A673 (cell line): ENCODE measurements around the gene TMEM121B. TPM values are rescaled to one million over a fixed set of nuclear protein-coding genes. Genes with fewer than 3 reads are reported as not detected.

Experiments
- BruUV-seq: library from RNA; stranded (reverse); fragments of 400-500 nt; replicated peaks from 2 replicates; lab custom pipeline; 2021; lab: Mats Ljungman, UMichigan
- CTCF ChIA-PET: fragments of 300-600 bp; sonication (Branson Sonifier 250); formaldehyde crosslinking; loops from one replicate; lab custom pipeline; 2022; ENCODE audit warnings: antibody characterized with exemption; lab: Charles Lee
- POLR2A ChIA-PET: fragments of 300-600 bp; sonication (Branson Sonifier 250); formaldehyde crosslinking; loops from one replicate; lab custom pipeline; 2022; ENCODE audit warnings: antibody characterized with exemption; ENCODE audit not compliant: low non-redundant PET; lab: Charles Lee
- DNase-seq: peaks from one replicate; pipeline ENCODE4 v3.0.0-alpha.2; 2015; ENCODE audit warnings: low spot score
- H3K27ac ChIP-seq: fragments of 200-600 bp; sonication (generic); 2 replicates; pipeline ENCODE4 v1.5.1; 2016; ENCODE audit warnings: mixed run types, low read depth, mild to moderate bottlenecking, mixed read lengths, antibody characterized with exemption, low read length; ENCODE audit not compliant: poor library complexity, severe bottlenecking
- H3K27me3 ChIP-seq: fragments of 200-600 bp; sonication (generic); replicated peaks from 2 replicates; pipeline ENCODE4 v1.6.1; 2017; ENCODE audit warnings: mixed run types, low read depth, mild to moderate bottlenecking, mixed read lengths, antibody characterized with exemption, low read length; ENCODE audit not compliant: insufficient read depth, poor library complexity
- H3K36me3 ChIP-seq: fragments of 200-600 bp; sonication (generic); 2 replicates; pipeline ENCODE4 v1.6.1; 2016; ENCODE audit warnings: mixed run types, mild to moderate bottlenecking, mixed read lengths, antibody characterized with exemption, low read length; ENCODE audit not compliant: insufficient read depth, poor library complexity, severe bottlenecking
- H3K4me1 ChIP-seq: fragments of 200-600 bp; sonication (generic); 2 replicates; pipeline ENCODE4 v1.6.1; 2017; ENCODE audit warnings: mixed run types, mild to moderate bottlenecking, mixed read lengths, antibody characterized with exemption, low read length; ENCODE audit not compliant: insufficient read depth, poor library complexity, severe bottlenecking
- H3K4me3 ChIP-seq: fragments of 200-600 bp; sonication (generic); 2 replicates; pipeline ENCODE4 v1.5.1; 2016; ENCODE audit warnings: low read depth, mixed run types, mild to moderate bottlenecking, mixed read lengths, low read length; ENCODE audit not compliant: poor library complexity, severe bottlenecking
- H3K9me3 ChIP-seq: fragments of 200-600 bp; sonication (generic); 2 replicates; pipeline ENCODE4 v1.6.1; 2016; ENCODE audit warnings: mixed run types, low read depth, mild to moderate bottlenecking, mixed read lengths, antibody characterized with exemption, low read length; ENCODE audit not compliant: poor library complexity, severe bottlenecking
- CTCF ChIP-seq: fragments of 300-800, 200-600 bp; sonication (generic); conservative IDR thresholded peaks from 2 replicates; pipeline ENCODE4 v1.5.1; 2017; ENCODE audit warnings: low read depth, mild to moderate bottlenecking, antibody characterized with exemption, low read length, moderate library complexity, mixed read lengths
- EZH2 ChIP-seq: fragments of 200-600 bp; sonication (generic); IDR thresholded peaks from 2 replicates; pipeline ENCODE4 v1.6.1; 2017; ENCODE audit warnings: borderline replicate concordance, low read depth, mild to moderate bottlenecking, mixed read lengths, antibody characterized with exemption, low read length; ENCODE audit not compliant: poor library complexity, severe bottlenecking
- intact Hi-C: fragments of 100-400 bp; cut with micrococcal nuclease; formaldehyde crosslinking; loops from one replicate; pipeline ENCODE4 v1.10.0; 2022; ENCODE audit not compliant: unreplicated experiment
- total RNA-seq: library from RNA; stranded (reverse); gene quantifications from 2 replicates; pipeline ENCODE4 v1.2.3, GENCODE V29; 2021

The TMEM121B gene
- total RNA-seq, 1 experiment from 2014 or later, result 2.5 TPM

GRCh38 chr22:17109976-17110375 lies 11.2 kb downstream of the TMEM121B start:
- no TSS peak for BruUV-seq
- no peaks in the 10 kb centered on the region for H3K9me3 ChIP-seq
- no peaks in the 10 kb centered on the region for H3K36me3 ChIP-seq
- H3K27ac ChIP-seq, result no peak overlapping the region
- no peak overlapping the region for H3K4me3 ChIP-seq
- intact Hi-C loops, result loop anchor here (10.0 kb wide), 1 partner anchor 395 kb away; no protein-coding TSS in a partner anchor
- ChIA-PET CTCF (no interaction called here), POLR2A (no interaction called here)
- no peaks in the 10 kb centered on the region for H3K27me3 ChIP-seq
- DNase-seq, result no peak
- no peak for TF ChIP-seq EZH2
- no peak for TF ChIP-seq CTCF
- H3K4me1 ChIP-seq, result no peaks in the 10 kb centered on the region

- no peaks in the 10 kb centered on the region for H3K9me3 ChIP-seq
- CTCF ChIA-PET, result no interaction called here
- TF ChIP-seq EZH2, result no peak
- TF ChIP-seq CTCF, result no peak
- no peaks in the 10 kb centered on the region for H3K27me3 ChIP-seq
- no peaks in the 10 kb centered on the region for H3K4me1 ChIP-seq
- H3K4me3 ChIP-seq, result no peak overlapping the region
- no peak for DNase-seq
- BruUV-seq, result no TSS peak
- H3K27ac ChIP-seq, result no peak overlapping the region
- intact Hi-C loops, result no loop called here
- POLR2A ChIA-PET, result no interaction called here
- no peaks in the 10 kb centered on the region for H3K36me3 ChIP-seq
Measured at GRCh38 chr22:17109113-17109865, 11.9 kb downstream of the TMEM121B start.

- Histone ChIP-seq H3K27me3 (no peaks in the 10 kb centered on the region), H3K4me1 (no peaks in the 10 kb centered on the region), H3K9me3 (no peaks in the 10 kb centered on the region), H3K36me3 (no peaks in the 10 kb centered on the region), H3K4me3 (no peak overlapping the region), H3K27ac (no peak overlapping the region)
- BruUV-seq, result no TSS peak
- TF ChIP-seq CTCF, result no peak
- no peak for TF ChIP-seq EZH2
- CTCF ChIA-PET, result no interaction called here
- POLR2A ChIA-PET, result no interaction called here
- intact Hi-C loops, result no loop called here
- DNase-seq, result no peak
Measured at GRCh38 chr22:17108256-17109112, 12.7 kb downstream of the TMEM121B start.
